Tibial nerve (tissue), 4 donors: ENCODE data around the gene IGFBP1.

ENCODE experiments used
- EP300 ChIP-seq, 2 donors: sonication (generic); formaldehyde crosslinking; IDR thresholded peaks; one replicate each; pipeline ENCODE4 v1.6.1; 2017; ENCODE audit warnings: antibody characterized with exemption in 2 of 2, mild to moderate bottlenecking in 1 of 2
- TF ChIP-seq, protein P1 (sequence below), 5 experiments: fragments of 200-600 bp in 3 of 5; fragments of 450-650 bp in 2 of 5; sonication (generic) in 3 of 5; IDR thresholded peaks; one replicate each; pipeline ENCODE4 v1.5.1; 2016 to 2019; ENCODE audit warnings: antibody characterized with exemption in 5 of 5, mild to moderate bottlenecking in 3 of 5, moderate library complexity in 2 of 5

DNA sequence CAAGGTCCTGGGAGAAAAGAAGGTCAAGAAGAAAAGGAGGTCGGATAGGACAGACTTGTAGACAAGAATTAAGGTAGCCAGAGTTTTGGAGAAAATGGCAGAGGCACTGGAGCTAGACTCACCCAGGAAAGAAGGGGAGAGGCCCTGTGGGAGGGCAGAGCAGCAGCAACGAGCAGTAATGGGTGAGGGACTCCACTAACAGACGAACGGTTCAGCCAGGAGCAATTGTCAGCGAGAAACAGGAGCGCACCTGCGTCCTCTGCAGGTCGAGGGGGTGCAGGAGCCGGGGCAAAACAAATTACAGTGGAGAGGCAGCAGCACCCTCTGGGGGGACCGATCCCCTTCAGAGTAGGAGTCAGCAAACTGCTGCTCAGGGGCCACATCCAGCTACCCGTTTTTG is 51.3 kb downstream of the IGFBP1 start:
- TF ChIP-seq, protein P1, sequence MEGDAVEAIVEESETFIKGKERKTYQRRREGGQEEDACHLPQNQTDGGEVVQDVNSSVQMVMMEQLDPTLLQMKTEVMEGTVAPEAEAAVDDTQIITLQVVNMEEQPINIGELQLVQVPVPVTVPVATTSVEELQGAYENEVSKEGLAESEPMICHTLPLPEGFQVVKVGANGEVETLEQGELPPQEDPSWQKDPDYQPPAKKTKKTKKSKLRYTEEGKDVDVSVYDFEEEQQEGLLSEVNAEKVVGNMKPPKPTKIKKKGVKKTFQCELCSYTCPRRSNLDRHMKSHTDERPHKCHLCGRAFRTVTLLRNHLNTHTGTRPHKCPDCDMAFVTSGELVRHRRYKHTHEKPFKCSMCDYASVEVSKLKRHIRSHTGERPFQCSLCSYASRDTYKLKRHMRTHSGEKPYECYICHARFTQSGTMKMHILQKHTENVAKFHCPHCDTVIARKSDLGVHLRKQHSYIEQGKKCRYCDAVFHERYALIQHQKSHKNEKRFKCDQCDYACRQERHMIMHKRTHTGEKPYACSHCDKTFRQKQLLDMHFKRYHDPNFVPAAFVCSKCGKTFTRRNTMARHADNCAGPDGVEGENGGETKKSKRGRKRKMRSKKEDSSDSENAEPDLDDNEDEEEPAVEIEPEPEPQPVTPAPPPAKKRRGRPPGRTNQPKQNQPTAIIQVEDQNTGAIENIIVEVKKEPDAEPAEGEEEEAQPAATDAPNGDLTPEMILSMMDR (IDR thresholded peaks at IDR 0.05) = no peak
- no peak for TF ChIP-seq EP300 (IDR thresholded peaks at IDR 0.05)
